ENCODE data around the gene ASAP3. TPM values are rescaled to one million over a fixed set of nuclear protein-coding genes. Genes with fewer than 3 reads are reported as not detected.

The ASAP3 gene
- total RNA-seq, 2 donors from 2014 or later, result 38.6 to 47.2 TPM

GRCh38 chr1:23478896-23479665 is 4.9 kb downstream of the ASAP3 start:
- H3K27me3 ChIP-seq, result no peaks in the 10 kb centered on the region
- DNase-seq (ENCODE audit: low spot score), result peak; percentile 95
- peak overlapping the region; percentile 76 to 80 for H3K27ac ChIP-seq
- TF ChIP-seq, protein P1, sequence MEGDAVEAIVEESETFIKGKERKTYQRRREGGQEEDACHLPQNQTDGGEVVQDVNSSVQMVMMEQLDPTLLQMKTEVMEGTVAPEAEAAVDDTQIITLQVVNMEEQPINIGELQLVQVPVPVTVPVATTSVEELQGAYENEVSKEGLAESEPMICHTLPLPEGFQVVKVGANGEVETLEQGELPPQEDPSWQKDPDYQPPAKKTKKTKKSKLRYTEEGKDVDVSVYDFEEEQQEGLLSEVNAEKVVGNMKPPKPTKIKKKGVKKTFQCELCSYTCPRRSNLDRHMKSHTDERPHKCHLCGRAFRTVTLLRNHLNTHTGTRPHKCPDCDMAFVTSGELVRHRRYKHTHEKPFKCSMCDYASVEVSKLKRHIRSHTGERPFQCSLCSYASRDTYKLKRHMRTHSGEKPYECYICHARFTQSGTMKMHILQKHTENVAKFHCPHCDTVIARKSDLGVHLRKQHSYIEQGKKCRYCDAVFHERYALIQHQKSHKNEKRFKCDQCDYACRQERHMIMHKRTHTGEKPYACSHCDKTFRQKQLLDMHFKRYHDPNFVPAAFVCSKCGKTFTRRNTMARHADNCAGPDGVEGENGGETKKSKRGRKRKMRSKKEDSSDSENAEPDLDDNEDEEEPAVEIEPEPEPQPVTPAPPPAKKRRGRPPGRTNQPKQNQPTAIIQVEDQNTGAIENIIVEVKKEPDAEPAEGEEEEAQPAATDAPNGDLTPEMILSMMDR (IDR thresholded peaks at IDR 0.05), result no peak
- peaks cover 0 to 57% of the 10 kb centered on the region in 2 donors for H3K4me1 ChIP-seq
- no peaks in the 10 kb centered on the region for H3K9me3 ChIP-seq
- H3K4me3 ChIP-seq, result no peak overlapping the region
- H3K36me3 ChIP-seq, result no peaks in the 10 kb centered on the region

DNA sequence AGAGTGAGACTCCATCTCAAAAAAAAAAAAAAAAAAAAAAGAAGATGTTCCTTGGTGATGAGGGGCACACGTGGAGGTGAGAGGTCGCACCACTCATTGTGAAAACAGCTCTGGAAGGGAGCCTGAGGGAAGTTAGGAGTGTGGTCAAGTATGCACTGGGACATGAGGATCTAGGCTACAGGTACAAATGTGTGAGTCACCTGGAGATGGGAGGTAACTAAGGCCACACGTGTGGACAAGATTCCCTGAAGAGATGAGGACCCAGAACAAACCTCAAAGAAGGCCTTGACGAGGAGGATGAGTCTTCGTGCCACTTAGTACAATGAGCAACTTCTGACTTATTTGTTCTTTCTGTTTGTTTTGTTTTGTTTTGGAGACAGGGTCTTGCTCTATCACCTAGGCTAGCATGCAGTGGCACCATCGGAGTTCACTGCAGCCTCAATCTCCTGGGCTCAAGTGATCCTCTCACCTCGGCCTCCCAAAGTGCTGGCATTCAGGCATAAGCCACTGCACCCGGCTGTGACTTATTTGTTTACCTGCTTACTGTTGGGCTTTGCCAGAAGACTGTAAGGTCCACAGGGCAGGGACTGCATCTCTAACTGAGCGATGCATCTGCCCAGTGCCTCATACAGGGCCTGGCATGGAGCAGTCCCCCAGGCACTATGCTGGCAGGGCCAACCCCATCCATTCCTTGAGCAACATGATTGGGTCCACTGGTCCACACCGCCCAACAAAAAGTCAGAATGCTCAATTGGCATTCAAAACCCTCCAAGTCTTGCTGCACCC is 6.4 kb downstream of the ASAP3 start:
- H3K27me3 ChIP-seq, result no peaks in the 10 kb centered on the region
- H3K36me3 ChIP-seq, result no peaks in the 10 kb centered on the region
- H3K9me3 ChIP-seq, result no peaks in the 10 kb centered on the region
- no peak overlapping the region for H3K4me3 ChIP-seq
- peak overlapping the region; percentile 76 to 80 for H3K27ac ChIP-seq
- TF ChIP-seq, protein P1 (IDR thresholded peaks at IDR 0.05), result no peak
- no peak for DNase-seq (ENCODE audit: low spot score)
- H3K4me1 ChIP-seq, result peaks cover 0 to 47% of the 10 kb centered on the region in 2 donors

- H3K27me3 ChIP-seq, result no peaks in the 10 kb centered on the region
- H3K9me3 ChIP-seq, result no peaks in the 10 kb centered on the region
- peaks cover 0 to 42% of the 10 kb centered on the region in 2 donors for H3K4me1 ChIP-seq
- no peaks in the 10 kb centered on the region for H3K36me3 ChIP-seq
- peak overlapping the region; percentile 9 to 46 for H3K27ac ChIP-seq
- H3K4me3 ChIP-seq, result no peak overlapping the region
- DNase-seq (ENCODE audit: low spot score), result no peak
- TF ChIP-seq, protein P1 (IDR thresholded peaks at IDR 0.05), result no peak
Observed at GRCh38 chr1:23475641-23476040, 8.3 kb downstream of the ASAP3 start.

DNA sequence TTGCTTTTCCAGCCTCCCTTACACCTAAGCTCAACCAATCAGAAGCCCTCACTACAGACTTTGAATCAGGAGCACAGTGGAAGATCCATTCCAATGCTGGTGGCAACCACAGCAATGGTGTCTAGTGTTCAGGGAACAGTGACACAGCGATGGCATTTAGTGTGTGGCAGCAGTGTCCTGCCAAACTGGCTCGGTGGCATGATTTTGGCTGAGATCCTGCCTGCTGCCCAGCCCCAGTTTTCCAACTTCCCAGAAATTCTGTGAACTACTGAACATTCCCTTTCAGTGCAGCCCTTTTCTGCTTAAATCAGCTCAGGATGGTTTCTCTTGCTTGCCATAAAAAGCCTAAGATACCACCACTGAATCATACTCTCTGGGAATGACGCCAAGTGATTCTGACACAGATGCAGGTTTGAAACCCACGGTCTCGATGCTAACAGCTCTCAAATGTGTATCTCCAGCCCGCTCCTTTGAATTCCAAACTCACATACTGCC is 8.8 kb downstream of the ASAP3 start:
- Histone ChIP-seq H3K9me3 (no peaks in the 10 kb centered on the region), H3K4me1 (peaks cover 0 to 42% of the 10 kb centered on the region in 2 donors), H3K36me3 (no peaks in the 10 kb centered on the region), H3K4me3 (no peak overlapping the region), H3K27ac (peak overlapping the region; percentile 20 to 46), H3K27me3 (no peaks in the 10 kb centered on the region)
- TF ChIP-seq, protein P1 (IDR thresholded peaks at IDR 0.05), result no peak
- no peak for DNase-seq (ENCODE audit: low spot score)

DNA sequence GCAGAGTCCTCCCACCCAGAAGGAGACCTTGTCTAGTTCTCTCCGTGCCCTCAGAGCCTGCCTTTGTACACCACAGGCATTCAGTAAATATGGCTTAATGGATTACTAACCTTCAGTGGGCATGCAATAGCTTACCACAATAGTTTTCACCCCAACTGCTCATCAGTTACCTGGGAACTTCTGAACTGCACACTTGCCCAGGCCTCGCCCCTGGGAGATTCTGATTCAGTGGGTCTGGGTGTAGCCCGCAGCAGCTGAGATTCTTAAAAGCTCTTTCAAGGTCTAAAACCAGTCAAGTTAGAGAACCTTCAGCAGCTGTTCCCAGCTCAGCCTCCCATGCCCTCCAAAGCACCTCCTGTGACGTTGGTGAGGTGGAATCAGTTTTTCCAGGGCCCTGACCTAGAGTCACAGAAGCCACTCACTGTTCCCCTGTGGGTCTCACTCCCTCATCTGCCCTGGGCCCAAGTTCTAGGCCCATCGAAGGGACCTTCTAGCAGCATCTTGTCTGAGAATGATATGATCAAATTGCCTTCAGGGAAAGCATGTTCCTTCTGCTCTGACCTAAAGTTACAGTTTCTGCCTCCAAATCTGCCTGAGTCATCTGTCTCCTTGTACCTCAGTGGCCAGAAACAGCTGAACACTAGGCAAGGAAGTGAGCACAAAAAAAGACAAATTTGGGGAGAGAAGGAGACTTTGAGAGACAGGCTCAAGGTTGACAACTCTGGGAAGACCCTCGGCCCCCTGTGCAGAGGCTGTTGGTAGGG is 10.8 kb downstream of the ASAP3 start:
- Histone ChIP-seq H3K27me3 (no peaks in the 10 kb centered on the region), H3K36me3 (no peaks in the 10 kb centered on the region), H3K4me1 (peaks cover 0 to 37% of the 10 kb centered on the region in 2 donors), H3K9me3 (no peaks in the 10 kb centered on the region), H3K27ac (peak overlapping the region; percentile 28 to 52), H3K4me3 (no peak overlapping the region)
- DNase-seq (ENCODE audit: low spot score), result no peak
- TF ChIP-seq, protein P1 (IDR thresholded peaks at IDR 0.05), result no peak

Data from right atrium auricular region (tissue), 2 donors.